D721Med (cell line): ENCODE results near the gene CACTIN.

Experiments
- DNase-seq: peaks from one replicate; pipeline ENCODE4 v3.0.0; 2011; ENCODE audit warnings: low spot score; ENCODE audit not compliant: insufficient read length
- FAIRE-seq: peaks from 2 replicates; lab custom pipeline; 2011; peaks lifted over from hg19 to GRCh38; lab: Jason Lieb, UNC
- TF ChIP-seq, protein P1 (sequence below): IDR thresholded peaks from 2 replicates; pipeline ENCODE4 v1.5.1; 2012; ENCODE audit warnings: mild to moderate bottlenecking, control low read depth; ENCODE audit not compliant: insufficient read depth; ENCODE audit errors: missing control alignments

Gene CACTIN

DNA sequence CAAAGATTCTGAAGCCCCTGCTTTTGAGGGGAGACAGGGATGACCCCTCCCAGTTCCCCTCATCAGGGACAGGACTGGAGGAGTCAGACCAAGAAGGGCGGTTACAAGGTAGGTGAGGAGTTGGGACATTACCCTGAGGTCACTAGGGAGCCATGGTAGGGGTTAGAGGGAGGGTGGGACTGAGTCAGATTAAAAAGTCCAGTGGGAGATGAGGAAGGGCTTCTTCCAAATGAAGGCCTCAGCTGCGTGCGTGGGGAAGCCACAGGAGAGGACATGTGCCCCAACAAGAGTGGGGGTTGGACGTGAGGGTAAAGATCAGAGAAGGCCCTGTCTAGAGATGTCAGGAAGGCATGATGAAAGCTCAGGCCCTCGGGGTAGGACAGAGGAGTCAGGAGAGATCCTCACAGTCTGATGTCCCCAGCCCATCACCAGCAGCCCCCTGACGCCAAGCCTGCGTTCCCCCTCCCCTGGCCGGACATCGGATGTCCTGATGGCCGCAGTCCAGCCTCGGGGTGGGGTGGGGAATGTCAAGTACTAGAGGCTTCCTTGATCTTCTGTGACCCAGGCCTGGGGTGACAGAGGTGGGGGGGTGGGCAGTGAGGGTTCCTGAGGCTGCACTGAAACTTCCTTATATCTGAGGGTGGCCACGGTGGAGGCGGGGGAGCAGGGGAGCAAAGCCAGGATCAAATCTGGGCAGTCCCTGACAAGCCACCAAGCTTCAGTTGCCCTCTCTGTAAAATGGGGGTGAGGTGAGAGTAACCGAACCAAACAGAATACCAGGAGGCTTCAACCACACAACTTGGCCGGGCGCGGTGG, 62.7 kb downstream of the CACTIN start:
- TF ChIP-seq, protein P1, sequence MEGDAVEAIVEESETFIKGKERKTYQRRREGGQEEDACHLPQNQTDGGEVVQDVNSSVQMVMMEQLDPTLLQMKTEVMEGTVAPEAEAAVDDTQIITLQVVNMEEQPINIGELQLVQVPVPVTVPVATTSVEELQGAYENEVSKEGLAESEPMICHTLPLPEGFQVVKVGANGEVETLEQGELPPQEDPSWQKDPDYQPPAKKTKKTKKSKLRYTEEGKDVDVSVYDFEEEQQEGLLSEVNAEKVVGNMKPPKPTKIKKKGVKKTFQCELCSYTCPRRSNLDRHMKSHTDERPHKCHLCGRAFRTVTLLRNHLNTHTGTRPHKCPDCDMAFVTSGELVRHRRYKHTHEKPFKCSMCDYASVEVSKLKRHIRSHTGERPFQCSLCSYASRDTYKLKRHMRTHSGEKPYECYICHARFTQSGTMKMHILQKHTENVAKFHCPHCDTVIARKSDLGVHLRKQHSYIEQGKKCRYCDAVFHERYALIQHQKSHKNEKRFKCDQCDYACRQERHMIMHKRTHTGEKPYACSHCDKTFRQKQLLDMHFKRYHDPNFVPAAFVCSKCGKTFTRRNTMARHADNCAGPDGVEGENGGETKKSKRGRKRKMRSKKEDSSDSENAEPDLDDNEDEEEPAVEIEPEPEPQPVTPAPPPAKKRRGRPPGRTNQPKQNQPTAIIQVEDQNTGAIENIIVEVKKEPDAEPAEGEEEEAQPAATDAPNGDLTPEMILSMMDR, result no peak
- no peak for DNase-seq
- no peak for FAIRE-seq
